NCI-H460 (cell line): ENCODE measurements around the gene TENT4B. TPM values are rescaled to one million over a fixed set of nuclear protein-coding genes. Genes with fewer than 3 reads are reported as not detected.

Experiments
- DNase-seq: peaks from one replicate; pipeline ENCODE4 v3.0.0-alpha.2; 2016; ENCODE audit warnings: low read depth; ENCODE audit errors: extremely low read depth
- total RNA-seq: library from RNA; depleted of rRNA; stranded (reverse); fragments of >200 nt; shearing (Covaris generic); gene quantifications from 2 replicates; pipeline ENCODE4 v1.2.3, GENCODE V29; 2014

The TENT4B gene
- total RNA-seq, 1 experiment from 2014 or later, result 12.4 TPM

DNA sequence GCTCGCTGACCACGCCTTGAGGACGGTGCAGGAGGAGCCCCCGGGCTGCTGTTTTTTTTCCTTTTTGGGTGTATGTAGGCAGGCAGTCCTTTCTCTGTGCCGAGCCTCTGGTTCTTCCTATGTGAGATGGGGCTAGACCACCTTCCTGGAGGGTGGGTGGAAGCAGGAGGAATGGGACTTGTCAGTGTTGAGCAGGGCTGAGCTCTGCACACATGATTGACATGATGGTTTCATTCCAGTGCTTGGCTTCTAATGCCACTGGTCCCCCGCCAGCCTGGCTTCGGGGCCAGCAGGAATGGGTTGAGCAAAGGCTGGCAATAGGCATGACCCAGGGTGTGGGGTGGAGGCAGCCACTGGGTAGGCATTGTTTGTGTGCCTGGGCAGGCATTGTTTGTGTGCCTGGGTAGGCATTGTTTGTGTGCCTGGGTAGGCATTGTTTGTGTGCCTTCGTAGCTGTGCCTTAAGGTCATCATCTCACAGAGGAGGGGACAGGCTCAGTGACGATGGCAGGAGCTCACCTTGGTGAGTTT lies 99.0 kb downstream of the TENT4B start:
- no peak for DNase-seq

DNA sequence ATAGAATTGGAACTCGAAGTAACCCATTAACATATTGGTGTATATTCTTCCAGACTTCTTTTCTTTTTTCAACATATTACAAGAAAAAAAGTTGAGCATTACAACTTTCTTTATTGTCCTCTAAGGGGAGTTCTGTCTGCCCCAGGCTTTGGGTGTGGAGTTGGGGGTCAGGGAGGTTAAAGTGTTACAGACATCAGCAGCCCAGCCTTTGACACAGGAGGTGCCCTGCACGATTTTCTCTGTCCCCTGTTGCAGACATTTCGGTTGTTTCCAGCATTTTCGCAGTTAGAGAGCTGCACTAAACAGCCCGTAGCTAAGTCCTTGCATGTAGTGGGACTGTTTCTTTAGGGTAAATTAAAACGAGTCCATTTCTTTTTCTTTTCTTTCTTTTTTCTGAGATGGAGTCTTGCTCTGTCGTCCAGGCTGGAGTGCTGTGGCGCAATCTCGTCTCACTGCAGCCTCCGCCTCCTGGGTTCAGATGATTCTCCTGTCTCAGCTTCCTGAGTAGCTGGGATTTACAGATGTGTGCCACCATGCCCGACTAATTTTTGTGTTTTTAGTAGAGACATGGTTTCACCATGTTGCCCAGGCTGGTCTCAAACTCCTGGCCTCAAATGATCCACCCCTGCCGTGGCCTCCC lies 99.9 kb downstream of the TENT4B start:
- no peak for DNase-seq

DNA sequence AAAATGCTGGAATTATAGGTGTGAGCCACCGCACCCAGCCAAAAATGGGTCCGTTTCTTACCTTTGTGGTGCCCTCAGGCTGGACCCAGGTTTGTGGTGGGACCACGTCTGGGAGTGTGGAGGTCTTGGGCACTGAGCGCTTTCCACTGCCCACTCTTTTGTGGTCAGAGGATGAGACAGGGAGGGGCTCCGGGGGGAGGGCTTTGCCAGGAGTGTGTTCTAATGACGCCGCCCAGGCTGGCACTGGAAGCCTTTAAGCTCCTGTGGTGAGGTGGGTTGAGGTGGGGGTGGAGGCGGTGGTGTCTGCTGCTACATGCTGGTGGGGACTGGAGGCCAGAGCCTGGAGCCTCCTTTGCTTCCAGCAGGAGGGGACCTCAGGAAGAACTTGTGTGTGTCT lies 100.4 kb downstream of the TENT4B start:
- DNase-seq, result no peak

DNA sequence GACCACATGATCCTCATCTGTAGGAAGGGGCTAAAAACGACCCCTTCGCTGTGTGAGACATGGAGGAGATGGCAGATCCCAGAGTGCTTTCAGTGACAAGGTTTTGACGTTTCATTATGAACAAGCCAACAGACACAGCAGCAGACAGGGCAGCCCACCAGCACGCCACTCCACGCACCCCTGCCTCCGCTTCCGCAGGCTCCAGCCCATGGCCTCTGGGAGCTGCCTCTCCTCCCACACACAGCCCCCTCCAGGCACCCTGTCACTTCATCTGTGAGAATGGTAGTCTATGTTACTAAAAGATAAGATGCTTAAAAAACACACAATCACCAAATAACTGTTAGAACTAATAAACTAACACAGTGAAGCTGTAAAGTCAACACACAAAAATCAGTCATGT lies 101.0 kb downstream of the TENT4B start:
- DNase-seq, result no peak

DNA sequence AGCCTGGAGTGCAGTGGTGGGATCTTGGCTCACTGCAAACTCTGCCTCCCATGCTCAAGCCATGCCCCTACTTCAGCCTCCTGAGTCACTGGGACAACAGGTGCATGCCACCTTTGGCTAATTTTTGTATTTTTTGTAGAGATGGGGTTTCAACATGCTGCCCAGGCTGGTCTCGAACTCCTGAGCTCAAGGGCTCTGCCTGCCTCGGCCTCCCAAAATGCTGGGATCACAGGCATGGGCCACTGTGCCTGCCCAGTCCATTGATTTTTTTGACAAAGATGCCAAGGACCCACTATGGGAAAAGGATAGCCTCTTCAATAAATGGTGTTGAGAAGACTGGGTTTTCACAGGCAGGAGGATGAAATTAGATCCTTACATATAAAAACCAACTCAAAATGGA lies 102.4 kb downstream of the TENT4B start:
- DNase-seq, result no peak

DNA sequence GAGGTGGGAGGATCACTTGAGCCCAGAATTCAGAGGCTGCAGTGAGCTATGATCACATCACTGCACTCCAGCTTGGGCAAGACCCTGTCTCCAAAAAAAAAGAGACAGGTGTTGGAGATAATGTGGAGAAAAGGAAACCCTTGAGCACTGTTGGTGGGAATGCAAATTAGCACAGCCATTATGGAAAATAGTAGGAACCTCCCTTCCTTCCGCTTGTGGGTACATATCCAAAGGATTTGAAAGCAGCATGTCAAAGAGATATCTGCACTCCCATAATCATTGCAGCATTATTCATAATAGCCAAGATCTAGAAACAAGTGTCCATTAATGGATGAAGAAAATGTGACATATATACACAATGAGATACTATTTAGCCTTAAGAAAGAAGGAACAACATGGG lies 103.5 kb downstream of the TENT4B start:
- no peak for DNase-seq

DNA sequence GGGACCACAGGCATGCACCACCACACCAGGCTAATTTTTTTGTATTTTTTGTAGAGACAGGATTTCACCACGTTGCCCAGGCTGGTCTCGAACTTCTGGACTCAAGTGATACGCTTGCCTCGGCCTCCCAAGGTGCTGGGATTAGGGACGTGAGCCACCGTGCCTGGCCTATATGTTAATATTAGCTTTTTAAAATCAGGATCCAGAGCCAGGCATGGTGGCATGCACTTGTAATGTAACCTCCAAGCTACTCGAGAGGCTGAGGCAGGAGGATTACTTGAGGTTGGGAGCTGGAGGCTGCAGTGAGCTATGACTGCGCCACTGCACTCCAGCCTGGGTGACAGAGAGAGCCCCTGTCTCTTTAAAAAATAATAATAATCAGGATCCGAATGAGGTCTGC lies 104.8 kb downstream of the TENT4B start:
- no peak for DNase-seq

DNA sequence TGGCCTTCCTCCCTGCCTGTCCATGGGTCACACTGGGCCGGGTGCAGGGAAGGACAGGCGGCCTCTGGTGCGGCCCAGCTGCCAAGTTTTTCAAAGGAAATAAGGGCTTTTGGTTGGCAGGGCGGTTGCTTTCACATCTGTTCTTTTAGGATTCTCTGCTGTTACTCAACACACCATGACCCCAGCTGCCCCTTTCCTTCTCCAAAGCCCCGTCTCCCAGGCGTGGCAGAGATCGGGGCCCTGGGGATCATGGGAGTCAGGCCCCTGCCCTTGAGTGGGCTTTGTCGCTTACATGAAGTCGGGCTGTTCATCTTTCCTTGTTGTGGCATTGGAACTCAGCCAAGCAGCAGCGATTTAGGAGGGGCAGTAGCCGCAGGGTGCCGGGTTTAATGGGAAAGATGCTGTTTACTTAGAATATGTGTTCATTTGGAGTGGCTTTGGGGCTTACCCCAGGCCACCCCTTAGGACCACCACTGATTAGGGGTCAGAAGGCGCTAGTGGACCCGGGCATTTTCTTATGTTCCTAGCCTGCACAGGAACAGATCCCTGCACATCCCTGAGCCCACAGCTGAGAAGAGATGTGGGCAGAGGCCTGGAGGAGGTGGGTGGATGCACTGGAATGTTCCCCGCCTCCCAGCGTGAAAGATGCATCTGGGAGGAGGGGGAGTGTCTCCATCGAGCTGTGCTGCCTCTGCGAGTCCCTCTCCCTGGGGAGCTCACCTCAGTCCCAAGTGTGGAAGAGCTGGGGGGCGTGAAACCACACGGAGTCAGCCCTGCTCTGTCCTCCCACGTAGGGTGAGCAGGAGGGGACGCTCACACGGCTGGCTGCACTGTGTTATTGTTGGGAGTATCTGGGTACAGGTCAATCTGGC lies 106.5 kb downstream of the TENT4B start:
- no peak for DNase-seq

DNA sequence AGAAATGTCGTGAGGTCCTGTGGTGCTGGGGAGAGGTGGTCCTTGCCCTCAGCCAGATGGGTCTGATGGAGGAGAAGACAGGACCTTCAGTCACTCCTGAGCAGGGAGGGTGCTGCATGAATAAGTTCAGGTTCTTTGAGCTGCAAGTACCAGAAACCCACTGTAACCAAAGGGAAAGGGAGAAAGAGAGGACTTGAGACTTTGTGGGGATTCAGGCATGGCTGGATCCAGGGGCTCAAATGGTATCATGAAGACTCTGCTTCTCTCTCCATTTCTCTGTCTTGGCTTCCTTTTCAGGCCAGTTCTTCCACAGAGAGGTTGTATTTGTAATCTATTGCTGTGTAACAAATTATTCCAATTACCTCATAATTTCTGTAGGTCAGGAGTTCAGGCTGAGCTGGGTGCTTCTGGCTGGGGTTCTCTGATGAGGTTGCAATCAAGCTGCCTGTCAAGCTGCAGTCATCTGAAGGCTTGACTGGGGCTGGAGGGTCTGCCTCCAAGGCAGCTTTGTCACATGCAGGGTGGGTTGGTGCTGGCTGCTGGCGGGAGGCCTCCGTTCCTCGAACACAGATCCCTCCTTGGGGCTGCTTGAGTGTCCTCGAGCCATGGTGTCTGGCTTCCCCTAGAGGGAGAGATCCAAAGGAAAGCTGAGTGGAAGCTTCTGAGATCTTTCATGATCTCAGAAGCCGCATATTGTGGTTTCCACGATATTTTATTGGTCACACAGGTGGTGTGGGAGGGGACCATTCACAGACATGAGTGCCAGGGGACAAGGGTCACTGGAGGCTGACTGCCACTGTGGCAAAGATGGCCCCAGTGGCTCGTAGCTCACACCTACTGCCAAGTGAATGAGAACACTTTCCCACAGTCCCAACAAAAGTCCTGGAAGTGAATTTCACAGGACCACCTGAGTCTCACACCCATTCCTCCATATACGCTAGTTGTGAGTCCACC lies 107.4 kb downstream of the TENT4B start:
- no peak for DNase-seq

DNA sequence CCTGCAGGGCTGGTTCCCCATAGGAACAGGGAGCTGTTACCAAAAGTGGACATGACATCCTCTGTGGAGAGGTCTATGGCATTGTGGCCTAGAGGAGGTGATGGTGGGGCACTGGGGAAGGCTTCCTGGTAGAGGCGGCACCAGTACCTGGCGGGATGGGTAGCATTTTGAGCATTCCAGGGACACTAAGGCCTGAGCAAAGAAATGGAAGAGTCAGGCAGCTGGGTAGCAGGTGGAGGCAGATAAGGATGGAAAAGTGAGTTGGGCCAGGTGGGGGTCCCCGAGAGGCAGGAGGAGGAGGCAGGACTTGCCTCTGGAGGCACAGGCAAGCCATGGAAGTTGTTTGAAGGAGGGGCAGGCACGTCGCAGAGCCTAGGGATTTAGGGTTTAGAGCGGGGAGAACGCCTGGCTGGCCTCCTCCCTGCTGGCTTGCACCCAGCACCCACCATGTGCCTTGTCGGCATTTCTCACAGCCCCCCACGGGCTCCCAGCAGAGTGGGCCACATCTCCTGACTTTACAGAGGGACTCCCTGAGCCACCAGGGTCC lies 108.1 kb downstream of the TENT4B start:
- DNase-seq, result no peak

DNA sequence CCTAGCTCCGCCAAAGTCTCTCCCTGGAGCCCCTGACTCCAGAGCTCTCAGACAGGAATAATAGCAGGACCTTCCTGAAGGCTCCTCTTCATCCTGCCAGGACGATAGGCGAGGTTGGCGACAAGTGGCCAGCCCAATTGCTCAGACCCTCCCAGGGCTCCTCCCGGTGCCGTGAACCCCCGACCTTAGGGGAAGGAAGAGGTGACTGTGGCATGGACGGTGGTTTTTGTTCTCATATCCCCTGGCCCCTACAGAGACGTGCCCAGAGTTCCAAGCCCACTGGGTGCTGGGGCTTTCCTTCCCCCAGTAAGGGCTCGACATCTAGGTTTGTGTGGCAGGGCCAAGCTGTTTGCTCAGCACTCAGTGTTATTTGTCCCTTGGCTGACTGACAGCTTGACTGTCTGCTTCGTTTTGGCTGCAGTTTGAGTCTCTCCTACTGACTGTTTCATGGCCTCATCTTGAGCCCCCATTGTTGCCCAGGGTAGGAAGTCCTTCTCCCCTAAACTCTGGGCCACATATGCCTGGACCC lies 108.7 kb downstream of the TENT4B start:
- no peak for DNase-seq

DNA sequence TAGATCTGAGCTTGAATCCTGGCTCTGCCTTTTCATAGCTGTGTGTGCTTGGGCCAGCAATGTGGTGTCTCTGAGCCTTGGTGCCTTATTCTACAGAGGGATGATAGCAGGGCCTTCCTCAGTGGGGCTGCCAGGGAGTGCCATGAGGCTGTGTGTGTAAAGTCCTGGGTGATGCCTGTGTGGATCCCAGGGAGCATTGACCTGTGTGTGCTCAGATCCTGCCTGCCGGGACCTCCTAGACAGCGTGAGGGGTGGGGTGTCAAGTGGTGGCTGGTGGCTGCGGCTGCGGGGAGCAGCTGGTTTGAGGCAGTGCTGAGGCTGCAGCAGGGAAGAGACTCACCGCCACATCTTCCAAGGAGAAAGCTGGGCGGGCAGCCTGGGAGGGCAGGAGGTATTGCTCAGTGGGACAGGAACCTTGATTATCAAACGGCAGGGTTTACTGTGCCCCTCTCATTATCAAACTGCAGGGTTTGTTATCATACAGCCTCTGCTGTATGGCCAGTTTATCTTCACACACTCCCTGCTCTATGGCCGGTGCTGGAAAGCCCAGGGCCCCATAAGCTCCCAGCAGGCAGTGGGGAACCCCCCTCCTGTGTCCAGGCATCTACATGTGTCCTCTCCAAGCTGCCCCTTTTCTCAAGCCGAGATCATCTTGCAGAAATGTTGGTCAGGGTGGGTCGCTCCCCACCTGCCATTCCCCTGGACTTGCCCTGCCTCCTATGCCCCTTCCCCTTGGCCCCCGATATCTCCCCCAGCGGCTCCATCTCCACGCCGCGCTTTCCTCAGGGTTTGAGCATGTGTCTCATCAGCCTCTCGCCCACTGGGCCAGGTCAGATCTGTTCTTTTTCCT lies 110.2 kb downstream of the TENT4B start:
- DNase-seq, result no peak

DNA sequence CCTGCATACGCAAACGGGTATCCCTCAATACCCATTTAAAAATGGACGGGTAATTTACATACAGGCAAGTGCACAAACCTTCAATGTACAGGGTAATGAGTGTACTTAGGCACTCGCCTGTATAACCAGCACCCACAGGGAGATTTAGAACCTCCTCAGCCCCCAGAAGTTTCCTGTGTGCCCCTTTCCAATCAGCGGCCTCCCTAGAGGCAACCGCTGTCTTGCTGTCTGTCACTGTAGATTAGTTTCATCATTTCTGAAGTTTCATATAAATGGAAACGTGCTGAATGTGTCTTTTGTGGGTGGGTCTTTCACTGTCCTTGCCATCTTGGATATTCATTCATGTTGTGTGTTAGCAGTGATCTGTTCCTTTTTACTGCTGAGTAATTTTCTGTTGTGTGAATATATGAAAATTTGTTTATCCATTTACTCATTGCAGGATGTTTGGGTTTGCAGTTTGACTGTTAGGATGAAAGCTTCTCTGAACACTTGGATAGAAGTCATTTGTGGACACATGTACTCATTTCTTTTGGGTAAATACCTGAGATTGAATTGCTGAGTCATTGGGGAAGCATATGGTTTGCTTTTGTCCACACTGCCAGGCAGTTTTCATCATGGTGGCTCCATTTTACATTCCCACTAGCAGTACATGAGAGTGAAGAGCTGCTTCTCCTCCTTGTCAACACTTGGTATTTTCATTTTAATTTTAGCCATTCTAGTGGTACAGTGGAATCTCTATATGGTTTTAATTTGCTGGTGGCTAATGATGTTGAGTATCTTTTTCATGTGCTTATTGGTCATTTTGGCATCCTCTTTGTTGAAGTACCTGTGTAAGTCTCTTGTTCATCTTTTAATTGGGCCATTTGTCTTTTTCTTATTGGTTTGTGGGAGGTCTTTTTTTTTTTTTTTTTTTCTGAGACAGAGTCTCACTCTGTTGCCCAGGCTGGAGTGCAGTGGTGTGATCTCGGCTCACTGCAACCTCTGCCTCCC lies 111.1 kb downstream of the TENT4B start:
- DNase-seq, result peak; percentile 22

DNA sequence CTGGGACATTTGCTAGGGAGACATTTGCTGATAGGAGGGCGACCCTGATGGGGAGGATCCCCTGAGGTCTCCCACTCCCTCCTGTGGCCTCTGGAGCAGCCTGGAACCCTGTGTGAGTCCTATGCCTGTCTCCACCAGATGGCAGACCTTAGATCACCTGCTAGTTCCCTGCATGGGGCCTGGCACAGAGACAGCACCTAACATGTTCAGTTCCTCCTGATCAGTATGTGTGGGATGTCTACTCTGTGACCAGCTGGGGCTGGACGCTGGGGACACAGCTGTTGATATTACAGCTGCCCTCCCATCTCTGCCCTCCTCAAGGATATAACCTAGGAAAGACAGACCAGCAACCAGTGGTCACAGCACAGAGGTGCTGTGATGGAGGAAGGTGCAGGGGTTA lies 112.2 kb downstream of the TENT4B start:
- peak; percentile 39 for DNase-seq

DNA sequence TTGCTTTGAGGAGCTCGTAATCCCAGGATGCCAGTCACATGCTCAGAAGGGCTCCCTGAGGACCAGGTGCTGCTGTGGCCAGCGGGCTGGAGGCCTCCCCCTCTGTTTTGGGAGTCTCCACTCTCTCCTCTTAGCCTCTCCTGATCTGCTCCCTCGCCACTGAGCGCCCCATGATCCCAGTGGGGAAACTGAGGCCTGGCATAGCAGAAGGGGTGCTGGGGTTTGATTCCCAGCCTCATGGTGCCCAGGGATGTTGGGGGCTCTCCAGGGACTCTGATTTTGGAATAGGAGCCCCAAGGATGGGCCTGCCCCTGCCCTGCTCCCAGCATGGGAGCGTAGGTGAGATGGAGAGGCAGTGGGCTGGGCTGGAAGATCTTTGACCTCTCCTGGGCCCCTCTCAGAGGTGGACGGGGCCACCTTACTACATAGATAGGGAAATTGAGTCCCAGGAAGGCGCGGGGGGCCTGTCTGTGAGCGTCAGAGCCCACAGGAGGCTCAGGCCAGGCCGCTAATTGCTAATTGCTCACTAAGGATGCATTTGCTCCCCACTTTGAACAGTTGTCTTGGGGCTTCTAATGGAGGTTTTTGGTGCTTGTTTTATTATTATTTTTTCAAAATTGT lies 112.7 kb downstream of the TENT4B start:
- no peak for DNase-seq

DNA sequence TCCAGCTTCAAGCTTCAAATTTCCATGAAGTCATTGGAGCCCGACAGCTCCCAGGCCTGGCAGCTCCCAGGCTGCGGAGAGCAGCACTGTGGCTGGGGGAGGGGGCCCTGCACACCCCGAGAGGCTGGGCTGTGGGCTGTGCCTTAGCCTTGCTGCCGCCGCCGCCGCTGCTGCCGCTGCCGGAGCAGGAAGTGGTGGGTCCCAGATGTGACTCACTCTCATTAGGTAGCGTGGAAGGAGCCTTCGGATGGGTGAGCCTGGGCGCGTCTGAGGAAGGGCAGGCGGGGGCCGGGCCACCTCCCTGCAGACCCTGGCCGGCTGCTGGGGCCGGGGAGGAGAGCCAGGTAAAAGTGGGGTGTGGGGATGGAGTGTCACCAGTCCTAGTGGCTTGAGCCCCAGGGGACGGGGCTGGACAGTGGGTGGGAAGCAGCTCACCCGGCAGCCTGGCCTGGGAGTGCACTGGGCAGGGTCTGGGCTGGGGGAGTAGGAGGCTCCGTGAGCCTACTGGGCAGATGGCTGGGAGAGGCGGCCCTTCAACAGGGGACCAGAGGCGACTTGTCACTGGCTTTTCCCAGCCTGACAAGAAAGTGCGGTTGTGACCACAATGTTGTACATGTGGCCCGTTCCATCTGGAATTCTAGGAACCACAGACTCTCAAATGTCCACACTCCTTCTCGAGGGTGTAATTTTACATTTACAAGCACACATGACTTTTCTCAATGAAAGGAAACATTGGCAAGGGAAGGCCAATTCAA lies 113.4 kb downstream of the TENT4B start, which contains the start of gene ADCY7:
Gene ADCY7 (plus strand): TSS at position 215 of the 755 bp plus-strand sequence. CDS start 21,629 bp downstream, outside the sequence.
- peak; percentile 74 for DNase-seq

DNA sequence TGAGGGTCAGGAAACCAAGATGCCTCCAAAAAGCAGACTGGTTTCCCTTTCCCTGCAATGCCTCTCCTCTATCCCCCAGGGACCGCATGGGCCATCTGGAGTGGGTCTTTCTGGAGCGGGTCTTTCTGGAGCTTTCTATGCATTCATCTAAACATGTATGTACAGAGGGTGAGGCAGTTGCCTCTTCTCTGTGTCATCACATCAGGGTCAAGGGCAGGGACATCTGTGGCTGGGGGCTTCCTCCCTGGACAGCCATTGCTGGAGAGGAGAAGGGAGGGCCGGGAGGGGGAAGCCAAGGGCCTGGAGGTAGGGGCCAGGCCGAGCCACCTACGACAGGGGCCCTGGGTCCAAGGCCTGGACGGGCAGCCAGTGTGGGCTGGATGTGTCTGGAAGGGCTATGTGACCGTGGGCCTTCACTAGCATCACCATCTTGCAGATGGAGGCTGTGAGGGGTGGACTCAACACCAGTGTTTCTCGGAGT lies 114.1 kb downstream of the TENT4B start:
- no peak for DNase-seq
